NCI-H510A treated with DMSO at 0.1 percent for 48 hours (cell line): ENCODE data around the gene DBET.
"Not testable (repeated sequence)": the region's sequence is repeated elsewhere in the genome, so short reads cannot be mapped to it uniquely, and the experiment has no call there.

Experiments used
- DNase-seq: peaks from one replicate; lab custom pipeline; 2025; lab: John Stamatoyannopoulos, UW

The DBET gene

DNA sequence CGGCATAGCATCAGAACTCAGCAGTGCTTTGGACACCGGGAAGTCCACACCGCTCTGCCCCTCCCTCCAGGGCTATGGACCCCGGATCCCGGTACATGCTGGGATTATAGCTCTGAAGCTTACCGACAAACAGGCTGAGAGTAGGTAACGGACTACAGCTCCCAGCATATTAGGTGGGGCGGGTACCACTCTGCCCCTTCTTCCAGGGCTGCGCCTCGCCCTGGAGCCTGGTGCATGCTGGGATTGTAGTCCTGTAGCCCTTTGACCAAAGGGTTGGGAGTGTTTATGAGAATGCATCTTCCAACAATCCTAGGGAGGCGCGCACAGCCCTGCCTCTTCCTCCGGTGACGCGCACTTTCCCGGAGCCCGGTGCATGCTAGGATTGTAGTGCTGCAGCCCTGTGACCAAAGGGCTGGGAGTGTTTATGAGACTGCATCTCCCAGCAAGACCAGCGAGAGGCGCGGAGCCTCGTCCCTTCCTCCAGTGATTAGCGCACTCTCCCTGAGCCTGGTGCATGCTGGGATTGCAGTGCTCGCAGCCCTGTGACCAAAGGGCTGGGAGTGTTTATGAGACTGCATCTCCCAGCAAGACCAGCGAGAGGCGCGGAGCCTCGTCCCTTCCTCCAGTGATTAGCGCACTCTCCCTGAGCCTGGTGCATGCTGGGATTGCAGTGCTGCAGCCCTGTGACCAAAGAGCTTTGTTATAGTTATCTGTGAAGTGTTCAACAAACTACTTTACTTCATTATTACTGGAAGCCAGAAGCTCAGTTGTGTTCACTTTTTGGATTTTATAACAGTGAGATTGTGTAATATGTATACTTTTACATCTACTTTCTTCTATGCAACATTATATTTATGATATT lies 14.7 kb upstream of the DBET start:
- DNase-seq: not testable (repeated sequence)

DNA sequence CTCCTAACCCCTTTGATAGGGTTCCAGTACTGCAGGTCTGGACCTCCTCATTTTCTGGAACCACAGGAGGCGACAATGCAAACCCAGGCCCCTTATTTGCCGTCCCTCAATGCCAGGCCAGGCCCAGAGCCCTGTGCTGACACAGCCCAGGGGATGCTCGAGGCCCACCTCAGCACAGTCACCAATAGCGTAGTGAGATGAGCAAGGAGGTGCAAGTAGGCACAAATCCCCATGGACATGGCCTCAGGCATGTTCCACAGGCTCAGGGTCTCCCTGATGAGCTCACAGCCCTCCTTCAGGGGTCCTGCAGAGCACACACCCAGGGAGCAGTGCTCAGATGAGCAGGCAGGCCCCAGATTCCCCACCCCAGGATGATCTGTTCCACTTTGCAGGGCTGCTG lies 5.3 kb upstream of the DBET start:
- not testable (repeated sequence) for DNase-seq

DNA sequence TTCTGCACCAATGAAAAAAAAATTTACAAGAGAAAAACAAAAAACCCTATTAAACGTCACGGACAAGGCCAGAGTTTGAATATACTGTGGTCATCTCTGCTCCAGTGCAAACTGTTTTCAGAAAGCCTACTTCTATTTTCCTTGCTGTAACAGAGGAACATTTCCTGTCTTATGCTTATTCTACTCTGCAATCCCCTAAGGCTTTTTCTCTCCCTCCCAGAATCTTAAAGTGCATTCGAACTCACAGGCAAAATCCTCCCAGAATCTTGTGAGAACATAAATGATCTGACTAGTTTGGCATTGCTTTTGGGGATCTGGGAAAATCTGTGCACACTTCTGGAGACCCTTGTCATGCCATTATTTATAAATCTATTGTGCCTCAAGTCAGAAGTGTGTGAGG lies 503 bp downstream of the DBET start:
- not testable (repeated sequence) for DNase-seq

DNA sequence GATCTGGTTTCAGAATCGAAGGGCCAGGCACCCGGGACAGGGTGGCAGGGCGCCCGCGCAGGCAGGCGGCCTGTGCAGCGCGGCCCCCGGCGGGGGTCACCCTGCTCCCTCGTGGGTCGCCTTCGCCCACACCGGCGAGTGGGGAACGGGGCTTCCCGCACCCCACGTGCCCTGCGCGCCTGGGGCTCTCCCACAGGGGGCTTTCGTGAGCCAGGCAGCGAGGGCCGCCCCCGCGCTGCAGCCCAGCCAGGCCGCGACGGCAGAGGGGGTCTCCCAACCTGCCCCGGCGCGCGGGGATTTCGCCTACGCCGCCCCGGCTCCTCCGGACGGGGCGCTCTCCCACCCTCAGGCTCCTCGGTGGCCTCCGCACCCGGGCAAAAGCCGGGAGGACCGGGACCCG lies 4.0 kb downstream of the DBET start:
- not testable (repeated sequence) for DNase-seq

DNA sequence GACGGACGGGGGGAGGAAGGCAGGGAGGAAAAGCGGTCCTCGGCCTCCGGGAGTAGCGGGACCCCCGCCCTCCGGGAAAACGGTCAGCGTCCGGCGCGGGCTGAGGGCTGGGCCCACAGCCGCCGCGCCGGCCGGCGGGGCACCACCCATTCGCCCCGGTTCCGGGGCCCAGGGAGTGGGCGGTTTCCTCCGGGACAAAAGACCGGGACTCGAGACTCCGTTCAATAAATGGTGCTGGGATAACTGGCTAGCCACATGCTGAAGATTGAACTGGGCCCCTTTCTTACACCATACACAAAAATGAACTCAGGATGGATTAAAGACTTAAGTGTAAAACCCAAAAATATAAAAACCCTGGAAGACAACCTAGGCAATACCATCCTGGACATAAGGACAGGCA lies 28.8 kb downstream of the DBET start:
- DNase-seq: not testable (repeated sequence)

DNA sequence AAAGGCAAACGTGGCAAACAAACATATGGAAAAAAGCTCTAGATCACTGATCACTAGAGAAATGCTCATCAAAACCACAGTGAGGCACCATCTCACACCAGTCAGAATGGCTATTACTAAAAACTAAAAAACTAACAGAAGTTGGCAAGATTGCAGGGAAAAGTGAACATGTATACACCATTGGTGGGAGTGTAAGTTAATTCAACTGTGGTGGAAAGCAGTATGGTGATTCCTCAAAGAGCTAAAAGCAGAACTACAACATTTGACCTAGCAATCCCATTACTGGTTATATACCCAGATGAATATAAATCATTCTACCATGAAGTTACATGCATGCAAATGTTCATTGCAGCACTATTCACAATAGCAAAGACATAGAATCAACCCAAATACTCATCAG lies 29.7 kb downstream of the DBET start:
- not testable (repeated sequence) for DNase-seq

DNA sequence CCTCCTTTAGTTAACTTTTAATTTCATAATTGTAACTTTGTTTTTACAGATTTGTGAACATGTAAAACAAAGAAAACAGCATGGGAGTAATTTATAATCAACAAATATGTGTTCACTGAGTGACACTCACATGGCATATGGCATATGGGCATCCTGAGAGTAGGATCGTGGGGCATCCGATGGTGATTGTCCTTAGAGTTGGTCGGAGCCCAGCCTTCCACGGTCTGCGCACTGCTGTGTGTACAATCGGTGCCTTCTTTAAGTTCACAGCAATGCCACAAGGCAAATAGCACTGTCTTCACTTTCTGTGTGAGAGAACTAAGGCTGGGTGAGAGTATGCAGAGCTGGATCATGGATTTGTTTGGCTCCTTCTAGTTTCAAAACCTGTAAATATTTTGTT lies 31.0 kb downstream of the DBET start:
- DNase-seq: not testable (repeated sequence)

DNA sequence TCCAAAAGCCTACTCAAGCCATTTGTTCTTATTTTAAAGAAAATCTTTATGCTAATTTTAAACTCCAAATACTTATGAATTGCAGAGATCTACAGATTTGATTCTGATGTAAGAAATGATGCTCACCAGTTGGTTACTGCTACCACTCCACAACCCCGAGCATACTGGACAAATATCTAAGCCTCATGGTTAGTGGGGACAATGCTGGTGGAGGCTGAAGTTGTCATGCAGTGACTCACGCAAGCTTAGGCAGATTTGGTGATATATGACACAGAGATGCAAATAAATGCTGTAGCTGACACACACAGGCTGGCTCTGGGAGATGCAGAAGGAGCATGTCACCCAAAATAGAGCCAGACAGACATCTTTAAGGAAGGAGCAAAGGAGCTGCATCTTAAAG lies 35.3 kb downstream of the DBET start:
- DNase-seq: not testable (repeated sequence)

DNA sequence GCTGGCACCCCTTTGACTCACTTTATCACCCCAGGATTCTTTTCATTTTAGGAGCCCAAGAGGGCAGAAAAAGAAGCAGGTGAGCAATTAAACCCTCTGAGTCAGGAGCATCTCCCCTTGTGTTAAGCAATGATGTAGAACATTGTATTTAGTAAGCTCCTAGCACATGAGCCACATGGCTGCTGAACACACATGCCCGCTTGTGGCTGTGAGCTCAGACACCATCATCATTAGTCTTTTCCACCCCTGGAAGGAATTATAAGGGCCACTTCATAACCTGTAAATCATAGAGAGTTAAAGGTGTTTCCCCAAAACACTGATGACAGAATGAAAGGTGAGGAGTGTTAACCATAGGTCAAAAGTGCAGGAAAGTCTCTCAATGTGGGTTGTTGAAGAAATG lies 37.2 kb downstream of the DBET start:
- not testable (repeated sequence) for DNase-seq

DNA sequence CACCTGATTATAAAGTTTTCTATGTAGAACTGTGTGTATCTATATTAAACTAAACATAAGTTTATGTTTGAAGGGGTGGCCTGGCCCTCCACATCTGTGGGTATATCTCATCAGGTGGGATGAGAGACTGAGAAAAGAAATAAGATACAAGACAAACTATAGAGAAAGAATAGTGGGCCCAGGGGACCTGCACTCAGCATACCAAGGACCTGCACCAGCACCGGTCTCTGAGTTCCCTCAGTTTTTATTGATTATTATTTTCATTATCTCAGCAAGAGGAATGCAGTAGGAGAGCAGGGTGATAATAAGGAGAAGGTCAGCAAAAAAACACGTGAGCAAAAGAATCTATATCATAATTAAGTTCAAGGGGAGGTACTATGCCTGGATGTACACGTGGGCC lies 41.9 kb downstream of the DBET start:
- DNase-seq: not testable (repeated sequence)

DNA sequence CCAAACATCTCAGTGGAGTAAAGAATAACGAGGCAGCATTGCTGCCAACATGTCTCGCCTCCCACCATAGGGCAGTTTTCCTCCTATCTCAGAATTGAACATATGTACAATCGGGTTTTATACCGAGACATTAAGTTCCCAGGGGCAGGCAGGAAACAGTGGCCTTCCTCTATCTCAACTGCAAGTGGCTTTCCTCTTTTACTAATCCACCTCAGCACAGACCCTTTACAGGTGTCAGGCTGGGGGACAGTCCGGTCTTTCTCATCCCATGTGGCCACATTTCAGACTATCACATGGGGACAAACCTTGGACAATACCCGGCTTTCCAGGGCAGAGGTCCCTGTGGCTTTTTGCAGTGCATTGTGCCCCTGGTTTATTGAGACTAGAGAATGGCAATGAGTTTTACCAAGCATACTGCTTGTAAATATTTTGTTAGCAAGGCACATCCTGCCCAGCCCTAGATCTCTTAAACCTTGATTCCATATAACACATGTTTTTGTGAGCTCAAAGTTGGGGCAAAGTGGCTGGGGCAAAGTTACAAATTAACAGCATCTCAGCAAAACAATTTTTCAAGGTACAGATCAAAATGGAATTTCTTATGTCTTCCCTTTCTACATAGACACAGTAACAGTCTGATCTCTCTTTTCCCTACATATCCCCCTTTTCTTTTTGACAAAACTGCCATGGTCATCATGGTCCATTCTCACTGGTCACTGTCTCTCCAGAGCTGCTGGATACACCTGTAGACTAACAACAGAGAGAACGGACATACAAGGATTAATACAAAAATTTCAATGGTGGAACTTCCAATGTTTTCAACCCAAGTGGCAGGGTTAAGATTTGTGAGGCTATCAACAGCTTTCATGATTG lies 42.5 kb downstream of the DBET start:
- not testable (repeated sequence) for DNase-seq

DNA sequence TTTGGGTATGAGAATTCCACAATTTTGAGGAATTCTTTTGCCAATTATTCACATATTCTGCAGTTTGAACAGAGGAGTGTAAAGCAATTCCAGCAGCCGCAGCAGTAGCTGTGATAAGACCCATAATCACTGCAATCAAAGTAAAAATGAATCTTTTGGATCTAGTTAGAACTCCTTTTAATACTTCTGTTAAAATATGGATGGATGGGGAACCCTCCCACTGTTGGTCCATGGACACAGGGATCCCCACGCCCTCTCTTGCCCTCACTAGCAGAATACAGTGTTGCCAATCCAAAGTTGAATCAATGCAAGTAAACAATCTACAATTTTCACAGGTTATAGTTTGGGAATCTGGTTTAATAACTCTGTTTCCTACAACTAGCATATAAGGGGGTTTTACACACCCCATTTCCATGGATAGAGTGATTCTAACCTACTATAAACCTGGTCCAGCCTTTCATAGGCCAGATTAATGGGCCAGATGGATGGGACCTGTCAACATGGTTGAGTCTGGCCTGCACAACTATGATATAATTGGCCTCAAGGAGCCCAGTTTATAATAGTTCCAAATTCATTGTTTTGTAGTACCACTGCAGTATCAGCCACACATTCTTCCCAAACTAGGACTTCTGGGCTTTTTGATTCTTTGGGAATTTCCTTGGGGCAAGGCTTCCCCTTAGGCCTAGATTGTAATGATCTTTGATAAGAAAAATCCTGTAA lies 43.6 kb downstream of the DBET start:
- DNase-seq: not testable (repeated sequence)

DNA sequence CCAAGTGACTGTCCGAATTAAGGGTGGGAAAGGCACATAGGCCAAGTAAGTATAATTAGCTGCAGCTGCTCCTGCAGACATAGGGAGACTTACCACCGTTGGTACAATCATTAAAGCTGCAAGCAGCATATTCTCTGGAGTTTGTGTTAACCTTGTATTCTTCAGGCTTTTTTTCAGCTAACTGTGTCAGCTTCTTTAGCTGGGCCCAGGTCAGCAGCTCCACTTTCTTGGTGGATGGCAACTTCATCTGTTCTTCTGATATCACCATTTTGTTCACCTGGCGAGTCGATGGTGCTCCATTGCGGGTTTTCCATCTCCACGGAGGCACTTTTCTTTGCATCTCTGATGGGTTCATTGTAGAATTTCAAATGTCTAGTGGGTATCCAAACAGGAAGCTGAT lies 44.5 kb downstream of the DBET start:
- not testable (repeated sequence) for DNase-seq

DNA sequence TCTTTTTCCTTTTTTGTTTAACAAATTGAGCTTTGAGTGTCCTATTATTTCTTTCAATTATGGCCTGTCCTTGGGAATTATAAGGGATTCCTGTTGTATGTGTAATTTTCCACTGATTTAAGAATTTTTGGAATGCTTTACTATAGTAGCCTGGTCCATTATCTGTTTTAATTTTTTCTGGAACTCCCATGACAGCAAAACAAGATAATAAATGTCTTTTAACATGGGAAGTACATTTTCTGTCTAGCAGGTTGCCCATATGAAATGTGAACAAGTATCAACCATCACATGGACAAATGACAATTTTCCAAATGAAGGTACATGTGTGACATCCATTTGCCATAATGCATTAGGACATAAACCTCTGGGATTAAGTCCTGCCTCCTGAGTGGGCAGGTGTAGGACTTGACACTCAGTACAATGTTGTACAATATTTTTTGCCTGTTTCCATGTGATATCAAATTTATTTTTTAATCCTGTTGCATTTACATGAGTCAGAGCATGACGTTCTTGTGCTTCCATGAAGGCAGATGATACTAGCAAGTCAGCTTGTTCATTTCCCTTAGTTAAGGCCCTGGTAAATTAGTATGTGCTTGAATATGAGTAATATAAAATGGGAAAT lies 45.2 kb downstream of the DBET start:
- DNase-seq: not testable (repeated sequence)

DNA sequence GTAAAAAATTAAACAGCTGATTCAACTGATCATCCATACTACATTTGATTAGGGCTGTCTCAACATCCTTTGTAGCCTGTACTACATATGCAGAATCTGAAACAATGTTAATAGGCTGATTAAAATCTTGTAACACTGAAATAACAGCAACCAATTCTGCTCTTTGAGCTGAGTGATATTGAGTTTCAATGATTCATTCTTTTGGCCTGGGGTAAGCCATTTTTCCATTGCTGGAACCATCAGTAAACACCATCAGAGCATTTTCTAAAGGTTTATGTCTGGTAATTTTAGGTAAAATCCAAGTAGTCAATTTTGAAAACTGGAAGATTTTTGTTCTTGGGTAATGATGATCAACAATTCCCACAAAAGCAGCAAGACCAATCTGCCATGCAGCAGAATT lies 45.7 kb downstream of the DBET start:
- not testable (repeated sequence) for DNase-seq

DNA sequence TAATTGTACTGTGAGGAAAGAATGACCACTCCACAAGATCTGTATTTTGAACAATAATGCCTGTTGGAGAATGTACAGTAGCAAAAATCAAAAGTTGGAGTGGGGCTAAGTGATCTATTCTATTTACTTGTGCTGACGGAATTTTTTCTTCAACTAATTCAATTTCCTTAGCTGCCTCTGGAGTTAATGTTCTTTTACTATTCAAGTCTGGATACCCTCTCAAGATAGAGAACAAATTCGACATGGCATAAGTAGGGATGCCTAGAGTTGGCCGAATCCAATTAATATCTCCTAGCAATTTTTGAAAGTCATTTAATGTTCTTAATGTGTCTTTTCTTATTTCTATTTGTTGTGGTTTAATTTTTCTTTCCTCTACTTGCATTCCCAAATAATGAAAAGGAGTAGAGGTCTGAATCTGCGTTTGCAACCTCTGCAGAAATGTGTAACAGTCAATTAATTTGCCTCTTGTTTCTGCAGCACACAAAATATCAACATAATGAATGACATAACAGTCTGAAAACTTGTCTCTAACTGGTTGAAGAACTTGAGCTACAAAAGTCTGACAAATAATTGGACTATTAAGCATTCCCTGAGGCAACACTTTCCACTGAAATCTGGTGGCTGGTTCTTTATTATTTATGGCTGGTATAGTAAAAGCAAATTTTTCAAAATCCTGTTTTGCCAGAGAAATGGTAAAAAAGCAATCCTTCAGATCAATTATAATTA lies 46.4 kb downstream of the DBET start:
- DNase-seq: not testable (repeated sequence)

DNA sequence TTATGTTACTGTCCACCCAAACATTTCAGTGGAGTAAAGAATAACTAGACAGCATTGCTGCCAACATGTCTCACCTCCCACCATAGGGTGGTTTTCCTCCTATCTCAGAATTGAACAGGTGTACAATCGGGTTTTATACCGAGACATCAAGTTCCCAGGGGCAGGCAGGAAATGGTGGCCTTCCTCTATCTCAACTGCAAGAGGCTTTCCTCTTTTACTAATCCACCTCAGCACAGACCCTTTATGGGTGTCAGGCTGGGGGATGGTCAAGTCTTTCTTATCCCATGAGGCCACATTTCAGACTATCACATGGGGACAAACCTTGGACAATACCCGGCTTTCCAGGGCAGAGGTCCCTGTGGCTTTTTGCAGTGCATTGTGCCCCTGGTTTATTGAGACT lies 48.6 kb downstream of the DBET start:
- DNase-seq: not testable (repeated sequence)

DNA sequence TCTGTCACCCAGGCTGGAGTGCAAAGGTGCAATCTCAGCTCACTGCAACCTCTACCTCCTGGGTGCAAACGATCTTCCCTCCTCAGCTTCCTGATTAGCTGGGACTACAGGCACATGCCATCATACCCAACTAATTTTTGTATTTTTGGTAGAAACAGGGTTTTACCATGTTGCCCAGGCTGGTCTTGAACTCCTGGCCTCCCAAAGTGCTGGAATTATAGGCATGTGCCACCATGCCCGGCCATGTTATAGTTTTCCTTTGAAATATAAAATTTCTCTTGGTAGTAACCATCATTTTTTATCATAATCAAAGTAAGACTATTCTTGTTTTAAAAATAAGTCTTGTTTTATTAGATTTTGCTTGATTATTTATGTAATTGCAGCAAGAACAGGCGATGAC lies 50.7 kb downstream of the DBET start:
- DNase-seq: not testable (repeated sequence)
